ENCODE measurements around the gene PARD3B. TPM values are rescaled to one million over a fixed set of nuclear protein-coding genes. Genes with fewer than 3 reads are reported as not detected.

Gene PARD3B
- total and polyA plus RNA-seq, 2 of the 4 experiments (the other 2 are of a cell fraction), result 3.3 to 15.6 TPM

DNA sequence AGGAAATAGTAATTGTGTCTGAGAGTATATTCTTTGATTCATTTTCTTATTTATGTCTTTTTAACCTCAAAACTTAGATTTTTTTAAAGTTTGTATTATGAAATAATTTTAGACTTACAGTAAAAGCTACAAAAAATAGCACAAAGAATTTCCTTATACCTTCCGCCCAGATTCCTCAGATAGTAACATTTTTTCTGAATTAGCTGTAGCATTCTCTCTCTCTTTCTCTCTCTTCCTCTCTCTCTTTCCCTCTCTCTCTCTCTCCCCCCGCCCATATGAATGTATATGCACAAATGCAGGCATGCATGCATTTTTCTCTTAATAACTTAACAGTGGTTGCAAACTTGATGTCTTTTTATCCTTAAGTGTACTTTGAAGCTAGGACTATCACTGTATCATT lies 776.0 kb downstream of the PARD3B start:
- POLR2A ChIA-PET (ENCODE audit: unreplicated experiment), result no interaction called here
- Histone ChIP-seq H2AFZ (replicated peaks; ENCODE audit: low read length, poor library complexity) (no peak overlapping the region), H3K9me1 (ENCODE audit: insufficient read depth, low read length) (no peaks in the 10 kb centered on the region), H4K8ac (ENCODE audit: low read depth in 2 of 2, low read length in 2 of 2) (no peak overlapping the region; a peak in 1 of 4 replicates), H4K91ac (ENCODE audit: insufficient read depth, low read depth, low read length) (no peak overlapping the region), H2BK20ac (ENCODE audit: low read depth, low read length) (no peak overlapping the region), H3K4ac (ENCODE audit: low read depth, low read length) (no peak overlapping the region), H4K20me1 (ENCODE audit: insufficient read depth, low read length) (no peaks in the 10 kb centered on the region), H3K9ac (ENCODE audit: low read depth, low read length) (no peak overlapping the region), H3K18ac (ENCODE audit: low read depth, low read length) (peak overlapping the region; percentile 65), H2BK120ac (ENCODE audit: low read depth, low read length) (0 out of 2 replicates have a peak overlapping the region, but pooled peaks have one; percentile 37), H3K4me1 (ENCODE audit: control insufficient read depth, insufficient read depth, low read length) (peaks cover 2% of the 10 kb centered on the region; the same call in 1 of the 2 replicates), H3K4me2 (ENCODE audit: low read depth, low read length) (no peak overlapping the region), H3K36me3 (ENCODE audit: control insufficient read depth, insufficient read depth, low read length) (no peaks in the 10 kb centered on the region), H3K23ac (ENCODE audit: low read depth, low read length) (no peak overlapping the region), H3K79me1 (ENCODE audit: low read depth in 1 of 2, low read length in 2 of 2) (0 out of 4 replicates have a peak, but pooled peaks cover 0 to 3% of the 10 kb centered on the region in 2 experiments), H4K5ac (ENCODE audit: low read depth, low read length) (no peak overlapping the region), H2AK9ac (replicated peaks; ENCODE audit: low read depth, low read length, poor library complexity) (no peak overlapping the region), H3K27ac (ENCODE audit: insufficient read depth, low read length) (no peak overlapping the region; the same call in 1 of the 2 replicates), H3K9me3 (ENCODE audit: control insufficient read depth, insufficient read depth, low read length) (no peaks in the 10 kb centered on the region), H3K56ac (ENCODE audit: extremely low read depth, insufficient read depth, low read length) (no peak overlapping the region), H2AK5ac (ENCODE audit: low read depth, low read length) (no peak overlapping the region), H3K27me3 (ENCODE audit: control insufficient read depth, insufficient read depth, low read length) (no peaks in the 10 kb centered on the region), H2BK15ac (ENCODE audit: low read depth, low read length) (no peak overlapping the region), H3K4me3 (ENCODE audit: insufficient read depth, low read depth, low read length) (no peak overlapping the region), H3K14ac (replicated peaks; ENCODE audit: low read depth, low read length) (no peak overlapping the region), H2BK5ac (ENCODE audit: low read depth, low read length, poor library complexity, severe bottlenecking) (peak overlapping the region; percentile 36)
- dilution Hi-C loops (cut with HindIII; ENCODE audit: low sequenced_read_pairs, unreplicated experiment), result no loop called here
- peak; percentile 58 for DNase-seq
- CTCF ChIA-PET, result interaction anchor here (1.0 kb wide), 1 partner anchor 41 kb away, joined by 3 read pairs; no protein-coding TSS in a partner anchor
- ATAC-seq (ENCODE audit: low read depth), result peak; percentile 67
- TF ChIP-seq, protein P1, sequence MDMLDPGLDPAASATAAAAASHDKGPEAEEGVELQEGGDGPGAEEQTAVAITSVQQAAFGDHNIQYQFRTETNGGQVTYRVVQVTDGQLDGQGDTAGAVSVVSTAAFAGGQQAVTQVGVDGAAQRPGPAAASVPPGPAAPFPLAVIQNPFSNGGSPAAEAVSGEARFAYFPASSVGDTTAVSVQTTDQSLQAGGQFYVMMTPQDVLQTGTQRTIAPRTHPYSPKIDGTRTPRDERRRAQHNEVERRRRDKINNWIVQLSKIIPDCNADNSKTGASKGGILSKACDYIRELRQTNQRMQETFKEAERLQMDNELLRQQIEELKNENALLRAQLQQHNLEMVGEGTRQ (IDR thresholded peaks at IDR 0.05; ENCODE audit: low read depth, low read length), result no peak
- TF ChIP-seq MAZ (IDR thresholded peaks at IDR 0.05; ENCODE audit: borderline replicate concordance, low read depth, low read length), result peak; percentile 60; the same call in 1 of the 2 replicates
- intact Hi-C loops (cut with micrococcal nuclease), result loop anchor here (10.0 kb wide), 1 partner anchor 354 kb away; no protein-coding TSS in a partner anchor
- WGBS, 2 experiments (ENCODE audit: extremely low coverage in 2 of 2, insufficient read length in 1 of 2), result no CpG with 5 or more reads among the region's 2 CpGs
- no TSS peak for BruUV-seq (replicated peaks)
- in situ Hi-C loops (cut with MboI; ENCODE audit: low sequenced_read_pairs), result loop anchor here (10.0 kb wide), 1 partner anchor 354 kb away; no protein-coding TSS in a partner anchor
